Measurements from ENCODE around the gene RALGPS1.

Gene RALGPS1

DNA sequence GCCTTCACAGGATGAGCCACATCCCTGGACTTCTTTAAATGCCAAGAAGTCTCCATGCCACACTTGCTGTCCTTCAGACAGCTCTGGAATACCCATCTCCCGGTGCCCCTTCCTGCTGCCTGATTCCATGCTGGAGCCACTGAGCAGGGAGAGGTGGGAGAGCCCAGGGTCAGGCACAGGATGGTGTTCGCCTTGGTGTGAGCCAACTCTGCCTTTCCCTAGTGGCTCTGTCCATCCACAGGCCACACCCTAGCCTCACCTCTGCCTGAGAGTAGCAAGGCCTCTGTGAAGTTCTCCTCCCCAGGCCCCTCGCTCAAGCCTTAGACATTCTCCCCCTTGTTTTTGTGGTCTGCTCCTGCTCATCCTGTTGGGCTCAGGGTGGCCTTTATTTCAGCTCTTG, 262.0 kb downstream of the RALGPS1 start:
- no peak for DNase-seq (ENCODE audit: low spot score)

DNA sequence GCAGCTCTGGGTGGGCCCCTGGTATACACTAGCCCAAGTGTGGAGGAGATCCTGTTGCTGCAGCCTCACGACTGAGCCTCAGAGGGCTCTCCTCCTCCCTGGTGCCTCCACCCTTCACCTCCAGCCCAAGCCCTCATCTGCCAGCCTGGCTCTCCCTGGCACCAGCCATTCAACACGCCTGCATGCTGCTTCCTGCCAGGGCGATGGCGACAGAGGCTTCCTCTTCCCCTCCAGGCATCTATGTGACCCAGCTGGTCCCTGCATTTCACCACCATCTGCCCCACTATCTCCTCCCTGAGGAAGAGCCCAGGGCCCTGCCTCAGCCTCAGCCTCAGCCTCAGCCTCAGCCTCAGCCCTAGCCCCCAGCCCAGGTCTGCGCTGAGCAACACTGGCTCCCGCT, 262.6 kb downstream of the RALGPS1 start:
- no peak for DNase-seq (ENCODE audit: low spot score)

DNA sequence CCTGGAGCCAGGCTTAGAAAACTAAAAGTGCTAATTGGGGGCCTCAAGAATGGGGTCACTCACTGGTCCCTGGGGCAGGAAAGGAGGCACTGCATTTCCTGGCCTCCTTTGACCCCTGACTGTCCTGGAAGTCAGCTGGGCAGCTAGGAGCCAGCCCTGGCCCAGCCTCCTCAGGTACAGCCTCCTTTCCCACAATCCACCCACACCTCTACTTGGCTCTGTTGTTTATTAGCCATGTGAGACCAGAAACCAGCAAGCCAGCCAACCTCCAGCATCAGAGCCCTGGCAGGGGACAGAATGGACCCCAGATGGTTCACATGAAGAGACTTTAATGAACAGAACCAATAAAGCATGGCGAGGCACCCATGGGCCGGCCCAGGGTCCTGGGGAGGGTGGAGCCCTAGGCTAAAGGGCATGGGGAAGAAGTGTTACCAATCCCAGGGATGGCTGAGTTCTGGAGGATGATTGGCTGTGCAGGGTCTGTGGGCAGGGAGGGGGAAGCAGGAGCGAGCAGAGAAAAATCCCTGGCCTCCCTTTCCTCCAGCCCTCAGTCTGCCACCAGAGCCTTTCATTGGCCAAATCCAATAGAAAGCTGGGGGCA, 263.2 kb downstream of the RALGPS1 start:
- no peak for DNase-seq (ENCODE audit: low spot score)

DNA sequence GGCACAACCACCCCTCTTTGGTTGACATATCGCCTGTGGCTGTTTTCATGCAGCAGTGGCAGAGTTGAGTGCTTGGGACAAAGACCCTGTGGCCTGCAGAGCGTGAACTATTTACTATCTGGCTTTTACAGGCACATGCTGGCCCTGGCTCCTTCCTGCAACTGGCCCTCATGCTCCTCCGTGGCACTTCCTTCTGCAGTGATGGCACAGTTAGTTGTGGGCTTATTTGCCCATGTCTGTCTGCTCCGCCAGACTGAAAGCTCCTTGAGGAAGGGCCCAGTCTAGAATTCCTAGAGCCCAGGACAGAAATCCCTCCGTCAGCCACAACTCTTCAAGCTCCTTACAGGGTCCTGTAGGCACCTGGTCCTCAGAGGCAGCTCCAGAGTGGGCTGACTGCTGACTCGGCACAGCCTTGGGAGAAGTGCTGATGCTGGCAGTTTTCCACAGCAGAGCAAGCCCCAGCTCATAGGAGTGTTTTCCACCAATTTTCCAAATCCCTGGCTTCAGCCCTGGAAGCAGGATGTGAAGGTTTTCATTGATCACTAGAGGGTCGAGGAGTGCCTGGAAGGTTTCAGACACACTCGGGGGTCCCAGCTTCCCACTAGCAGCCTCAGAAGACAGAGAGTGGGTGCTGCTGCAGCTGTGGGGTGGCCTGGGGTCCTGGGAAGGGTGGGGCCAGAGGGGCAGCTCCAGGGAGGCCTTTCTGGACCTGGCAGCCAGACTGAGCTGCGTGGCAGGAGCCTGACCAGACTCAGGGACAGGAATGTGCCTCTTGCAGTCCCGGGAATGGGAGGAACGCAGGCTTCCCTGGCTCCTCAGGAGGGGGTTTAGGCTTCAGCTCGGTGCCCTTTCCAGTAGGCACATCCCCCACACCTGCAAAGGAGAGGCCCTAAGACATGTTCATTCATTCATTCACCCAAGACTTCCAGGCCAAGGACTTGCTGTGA, 264.4 kb downstream of the RALGPS1 start:
- DNase-seq (ENCODE audit: low spot score): no peak

DNA sequence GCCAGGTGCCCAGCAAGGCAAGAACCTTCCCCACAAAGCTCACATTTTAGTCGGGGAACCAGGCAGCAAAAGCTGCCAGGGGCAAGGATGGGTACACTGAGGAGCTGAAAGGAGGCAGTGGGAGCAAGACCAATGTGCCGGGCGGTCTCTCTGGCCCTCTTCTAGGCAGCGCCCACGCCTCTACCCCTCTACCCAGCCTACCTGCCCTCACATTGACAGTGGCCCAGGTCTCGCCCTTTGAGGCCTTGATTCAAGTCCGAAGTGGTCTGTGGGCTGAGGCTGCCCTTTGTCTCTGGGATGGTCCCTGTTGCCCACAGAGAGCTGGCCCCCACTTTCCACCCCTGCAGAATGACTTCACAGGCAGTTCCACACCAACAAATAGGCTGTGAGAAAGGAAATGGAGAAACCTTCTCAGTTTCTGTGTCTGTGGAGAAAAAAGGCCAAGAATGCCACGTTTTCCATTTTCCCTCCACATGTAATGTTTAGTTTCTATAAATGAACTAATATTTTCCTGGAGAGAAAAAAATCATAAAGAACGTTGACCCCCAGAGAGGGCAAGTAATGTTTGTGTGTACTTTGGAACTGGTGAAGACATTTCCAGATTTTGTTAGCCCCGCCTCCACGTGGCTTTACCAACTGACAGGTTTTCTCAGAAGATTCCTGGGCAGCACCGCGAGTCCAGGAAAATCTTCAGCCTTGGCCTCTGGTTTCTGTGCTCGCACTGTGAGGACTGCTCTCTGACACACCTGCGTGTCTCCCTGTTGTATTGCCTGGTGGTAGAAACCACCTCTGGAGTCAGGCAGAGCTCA, 265.3 kb downstream of the RALGPS1 start:
- no peak for DNase-seq (ENCODE audit: low spot score)

DNA sequence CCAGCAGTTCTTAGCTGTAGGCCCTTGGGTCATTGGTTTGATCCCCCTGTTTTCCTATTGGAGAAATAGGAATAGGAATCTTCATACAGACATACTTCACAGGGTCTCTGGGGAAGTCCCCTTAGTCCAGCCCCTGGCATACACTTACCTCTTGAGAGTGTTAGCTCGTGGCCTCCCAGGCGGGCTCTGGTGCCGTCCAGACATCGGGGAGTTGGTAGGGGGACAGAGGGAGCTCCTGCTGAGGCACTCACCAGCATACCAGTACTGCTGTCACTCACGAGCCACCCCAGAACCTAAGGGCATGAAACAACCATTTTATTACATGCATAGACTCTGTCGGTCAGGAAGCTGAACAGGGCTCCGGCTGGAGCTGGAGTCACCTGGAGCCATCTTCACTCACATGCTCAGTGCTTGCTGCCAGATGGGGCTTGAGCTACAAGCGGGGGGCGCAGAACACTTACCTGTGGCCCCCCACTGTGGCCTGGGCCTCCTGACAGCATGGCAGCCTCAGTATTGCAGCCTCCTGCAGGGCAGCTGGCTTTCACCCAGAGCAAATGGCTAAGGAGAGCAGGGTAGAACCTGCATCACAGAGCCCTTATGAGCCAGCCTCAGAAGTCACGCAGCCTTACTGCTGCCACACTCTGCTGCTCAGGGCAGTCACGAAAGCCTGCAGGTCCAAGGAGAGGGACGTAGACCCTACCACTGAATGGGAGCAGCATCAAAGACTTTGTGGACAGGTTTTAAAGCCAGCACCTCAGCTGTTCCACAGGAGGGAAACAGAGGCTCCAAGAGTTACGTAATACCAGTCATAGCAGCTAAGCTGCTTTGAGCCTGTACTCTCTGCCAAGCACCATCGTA, 266.1 kb downstream of the RALGPS1 start:
- DNase-seq (ENCODE audit: low spot score): no peak

DNA sequence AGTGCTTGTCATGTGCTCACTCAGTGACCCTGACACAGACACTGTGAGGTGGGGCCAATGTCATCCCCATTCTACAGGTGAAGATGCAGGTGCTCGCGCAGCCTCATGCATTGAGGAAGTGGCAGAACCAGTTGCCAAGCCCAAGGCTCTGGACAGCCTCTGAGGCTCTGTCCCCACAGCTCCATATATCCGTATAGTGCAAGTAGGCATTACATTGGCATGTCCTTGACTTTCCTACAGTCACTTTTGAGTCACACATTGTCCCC, 266.7 kb downstream of the RALGPS1 start:
- no peak for DNase-seq (ENCODE audit: low spot score)

DNA sequence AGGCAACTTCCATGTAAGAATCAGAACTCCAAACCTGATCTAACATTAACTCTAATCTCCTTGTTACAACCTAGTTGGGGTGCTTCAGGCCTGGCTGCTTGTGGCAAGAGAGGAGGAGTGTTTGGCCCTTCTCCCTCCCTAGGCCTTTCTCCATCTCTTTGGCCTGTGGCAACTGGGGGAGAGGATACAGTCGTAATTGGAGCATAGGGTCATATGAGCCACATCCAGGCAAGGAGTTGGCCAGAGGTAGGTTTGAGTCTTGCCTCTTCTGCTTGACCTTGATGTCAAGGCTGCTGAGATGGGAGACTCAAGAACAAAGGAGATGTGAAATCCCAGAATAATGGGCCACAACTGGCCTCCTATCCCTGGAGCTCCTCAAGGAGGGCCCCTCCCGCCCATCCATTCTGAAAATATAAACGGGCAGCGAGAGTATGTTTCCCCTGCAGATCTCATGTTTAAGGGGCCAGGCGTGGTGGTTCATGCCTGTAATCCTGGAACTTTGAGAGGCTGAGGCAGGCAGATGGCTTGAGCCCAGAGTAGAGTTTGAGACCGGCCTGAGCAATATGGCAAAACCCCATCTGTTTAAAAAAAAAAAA, 267.1 kb downstream of the RALGPS1 start:
- DNase-seq (ENCODE audit: low spot score): no peak

DNA sequence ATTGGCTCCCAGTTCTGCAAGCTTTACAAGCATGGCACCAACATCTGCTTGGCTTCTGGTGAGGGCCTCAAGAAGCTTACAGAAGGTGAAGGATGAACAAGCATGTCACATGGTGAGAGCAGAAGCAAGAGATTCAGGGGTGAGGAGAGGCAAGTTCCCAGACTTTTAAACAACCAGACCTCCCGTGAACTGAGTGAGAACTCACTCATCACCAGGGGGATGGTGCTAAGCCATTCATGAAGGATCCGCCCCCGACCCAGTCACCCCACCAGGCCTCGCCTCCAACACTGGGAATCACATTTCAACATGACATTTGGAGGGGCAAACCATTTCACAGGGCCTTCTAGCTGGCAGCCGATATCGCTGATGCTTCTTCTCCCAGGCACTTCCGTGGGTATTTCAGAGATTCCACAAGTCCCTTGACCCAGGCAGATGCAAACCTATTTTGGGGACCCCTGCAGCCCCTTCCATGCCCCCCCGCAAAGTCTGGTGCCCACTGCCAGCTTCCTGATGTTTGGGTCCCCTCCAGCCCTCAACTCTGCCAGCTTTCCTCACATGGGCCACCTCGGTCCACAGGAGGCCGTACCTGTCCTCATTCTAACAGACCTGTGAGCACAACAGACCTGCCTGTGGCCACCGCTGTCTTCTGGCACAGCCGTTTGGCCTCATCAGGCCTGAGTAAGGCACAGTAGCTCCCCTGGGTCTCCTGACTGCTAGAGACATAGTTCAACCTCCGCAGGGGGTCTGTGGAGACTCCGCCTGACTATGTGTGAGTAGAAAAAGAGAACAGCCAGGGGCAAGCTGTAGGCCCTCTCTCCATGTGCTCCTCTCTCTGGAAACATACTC, 268.5 kb downstream of the RALGPS1 start:
- no peak for DNase-seq (ENCODE audit: low spot score)

DNA sequence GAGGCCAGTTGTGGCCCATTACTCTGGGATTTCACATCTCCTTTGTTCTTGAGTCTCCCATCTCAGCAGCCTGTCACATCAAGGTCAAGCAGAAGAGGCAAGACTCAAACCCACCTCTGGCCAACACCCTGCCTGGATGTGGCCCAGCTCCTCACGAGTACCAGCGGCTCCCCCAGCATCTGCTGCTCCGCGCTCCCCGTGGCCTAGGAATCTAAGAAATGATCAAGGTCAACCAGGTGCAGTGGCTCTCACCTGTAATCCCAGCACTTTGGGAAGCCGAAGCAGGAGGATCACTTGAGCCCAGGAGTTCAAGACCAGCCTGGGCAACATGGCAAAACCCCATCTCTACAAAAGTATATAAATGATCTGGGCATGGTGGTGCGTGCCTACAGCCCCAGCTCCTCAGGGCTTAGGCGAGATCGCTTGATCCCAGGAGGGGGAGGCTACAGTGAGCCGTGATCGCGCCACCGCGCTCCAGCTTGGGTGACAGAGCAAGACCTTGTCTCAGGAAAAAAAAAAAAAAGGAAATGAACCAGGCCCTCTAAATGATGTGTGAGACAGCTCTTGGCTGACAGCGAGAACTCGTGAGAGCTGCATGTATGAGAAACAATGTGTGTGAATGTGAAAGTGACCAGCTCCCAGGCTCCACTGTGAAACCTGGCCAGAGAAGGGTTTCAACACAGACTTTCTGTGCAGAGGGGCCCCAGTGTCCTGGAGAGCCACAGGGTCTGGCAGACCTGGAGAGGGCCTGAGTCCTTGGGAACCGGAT, 269.4 kb downstream of the RALGPS1 start:
- no peak for DNase-seq (ENCODE audit: low spot score)

DNA sequence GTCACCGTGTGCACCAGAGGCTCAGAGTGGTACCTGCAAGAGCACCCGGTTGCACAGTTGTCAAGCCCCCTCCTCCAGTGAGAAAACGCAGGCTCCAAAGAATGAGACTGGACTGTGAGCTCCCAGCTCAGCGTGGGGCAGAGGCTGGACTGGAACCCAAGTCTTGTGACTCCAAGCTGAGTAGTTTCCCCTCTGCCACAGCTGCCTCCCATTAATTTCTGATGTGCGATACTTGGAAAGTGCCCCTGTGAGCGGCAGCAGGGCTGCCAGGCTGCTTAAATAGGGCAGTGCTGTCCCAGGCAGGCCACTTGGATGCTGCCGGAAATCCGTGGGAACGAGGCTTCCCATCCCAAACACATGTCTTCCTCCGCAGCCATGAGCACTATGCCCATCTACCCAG, 270.1 kb downstream of the RALGPS1 start:
- no peak for DNase-seq (ENCODE audit: low spot score)

DNA sequence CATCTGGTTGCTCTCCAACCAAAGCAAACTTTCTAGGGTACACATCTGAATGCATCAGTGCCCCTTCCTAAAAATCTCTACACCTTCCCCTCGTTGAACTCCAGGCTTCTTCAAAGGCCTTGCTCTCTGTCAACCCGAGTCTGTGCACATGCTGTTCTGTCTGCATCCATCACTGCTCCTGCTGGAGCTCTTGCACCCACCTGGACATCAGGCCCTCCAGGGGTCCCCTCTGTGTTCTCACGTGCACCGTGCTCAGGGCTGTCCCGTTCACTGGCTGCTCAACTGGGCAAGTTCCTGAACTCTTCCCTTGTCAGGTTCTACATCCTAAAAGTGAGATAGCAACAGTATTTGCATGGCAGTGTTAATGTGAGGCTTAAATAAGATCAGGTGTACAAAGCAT, 270.6 kb downstream of the RALGPS1 start:
- no peak for DNase-seq (ENCODE audit: low spot score)

DNA sequence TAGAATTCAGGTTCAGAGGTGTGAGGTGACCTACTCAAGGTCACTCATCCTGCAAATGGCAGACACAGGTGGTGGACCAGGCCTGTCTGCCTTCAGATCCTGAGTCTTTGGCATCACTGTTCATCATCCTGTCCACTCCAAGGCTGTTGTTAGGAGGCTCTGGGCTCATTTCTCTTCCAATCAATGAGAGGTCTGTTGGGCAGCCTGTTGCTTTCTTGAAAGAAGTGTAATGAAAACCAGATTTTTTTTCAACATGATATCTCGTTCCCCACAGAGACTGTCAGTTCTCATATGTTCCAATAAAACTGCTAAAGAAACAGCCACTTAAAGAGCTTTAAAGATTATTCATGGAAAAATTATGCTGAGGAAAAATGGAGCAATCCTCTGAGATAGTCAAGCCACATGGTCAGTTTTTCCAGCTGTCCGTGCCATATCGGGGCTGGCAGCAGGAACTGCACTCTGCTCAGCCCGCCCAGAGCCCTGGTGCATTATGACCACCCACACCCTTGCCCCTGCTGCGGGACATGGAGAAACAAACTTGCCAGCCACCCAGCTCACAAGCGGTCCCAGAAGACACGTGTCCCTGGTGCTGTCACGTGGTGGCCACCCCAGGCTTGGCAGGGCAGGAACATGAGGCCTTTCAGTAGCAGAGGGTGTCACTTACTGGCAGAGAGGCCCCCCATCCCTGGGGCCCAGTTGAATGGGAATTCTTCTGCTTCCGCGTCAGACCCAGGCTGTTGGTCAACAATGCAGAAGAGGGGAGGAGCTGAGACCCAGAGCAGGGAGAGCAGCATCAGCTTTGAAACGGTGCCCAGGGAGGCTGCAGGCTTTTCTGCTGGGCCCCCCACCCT, 271.6 kb downstream of the RALGPS1 start:
- DNase-seq (ENCODE audit: low spot score): no peak

DNA sequence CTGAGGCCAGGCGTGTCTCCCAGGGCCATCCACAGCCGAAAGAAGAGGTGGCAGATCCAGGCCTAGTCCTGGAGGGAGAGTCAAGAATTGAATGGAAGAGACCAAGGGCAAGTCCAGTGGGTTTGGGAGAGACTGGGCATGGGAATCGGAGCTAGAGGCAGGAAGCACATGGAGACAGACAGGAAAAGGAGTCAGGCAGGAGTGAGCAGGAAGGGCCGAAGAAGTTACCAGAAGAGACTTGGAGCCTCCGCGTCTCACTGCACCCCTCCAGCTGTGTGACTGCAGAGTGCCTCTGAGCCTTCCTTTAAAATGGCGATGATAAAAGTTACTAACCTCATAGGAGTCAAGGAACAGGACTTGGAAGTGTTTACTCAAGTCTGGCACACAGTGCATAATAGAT, 272.2 kb downstream of the RALGPS1 start:
- DNase-seq (ENCODE audit: low spot score): no peak

DNA sequence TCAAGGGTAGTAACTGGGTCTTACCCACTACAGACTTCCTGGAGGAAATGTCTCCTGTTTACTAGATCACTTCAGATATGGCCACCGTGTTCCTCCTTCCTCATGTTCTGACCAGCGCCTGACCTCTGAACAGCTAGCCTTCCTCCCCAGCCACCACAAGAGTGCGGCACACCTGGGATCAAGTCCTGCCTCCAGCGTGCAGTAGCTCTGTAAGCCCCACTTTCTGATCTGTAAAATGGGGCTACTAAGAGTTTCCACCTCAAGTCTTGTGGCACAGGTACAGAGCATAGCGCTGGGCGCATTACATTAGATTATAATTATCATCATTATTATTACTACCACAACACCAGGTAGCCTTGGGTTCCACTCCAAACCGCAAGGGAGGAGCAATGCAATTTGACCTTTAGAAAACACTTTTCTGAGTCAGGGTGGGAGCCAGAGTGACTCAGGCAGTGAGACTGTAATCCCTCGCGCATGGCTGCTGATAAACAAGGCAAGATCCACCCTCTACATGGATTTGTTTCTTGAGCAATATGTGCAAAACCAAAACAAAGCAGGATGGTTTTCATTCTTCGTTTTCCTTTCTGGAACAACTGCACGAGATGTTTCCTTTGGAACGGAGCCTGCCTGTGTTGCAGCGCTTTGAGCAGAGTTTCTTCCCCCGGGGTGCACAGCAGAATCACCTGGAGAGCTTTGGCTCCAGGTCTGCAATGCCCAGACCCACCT, 272.8 kb downstream of the RALGPS1 start:
- no peak for DNase-seq (ENCODE audit: low spot score)

DNA sequence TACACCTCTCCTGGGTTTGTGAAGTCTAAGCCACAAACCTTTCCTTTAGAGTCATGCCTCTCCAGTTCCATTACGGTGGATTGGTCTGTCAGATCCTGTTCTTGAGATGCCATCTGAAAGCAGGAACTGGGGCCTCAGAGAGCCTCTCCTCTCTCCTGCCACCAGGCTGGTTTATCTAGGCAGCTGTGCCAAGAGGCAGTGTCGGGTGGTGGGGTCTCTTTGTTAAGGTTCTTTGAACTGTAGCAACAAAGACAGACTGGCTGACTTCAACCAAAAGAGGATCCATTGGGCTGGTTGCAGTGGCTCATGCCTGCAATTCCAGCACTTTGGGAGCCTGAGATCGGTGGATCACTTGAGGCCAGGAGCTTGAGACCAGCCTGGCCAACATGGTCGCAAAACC, 273.8 kb downstream of the RALGPS1 start:
- no peak for DNase-seq (ENCODE audit: low spot score)

DNA sequence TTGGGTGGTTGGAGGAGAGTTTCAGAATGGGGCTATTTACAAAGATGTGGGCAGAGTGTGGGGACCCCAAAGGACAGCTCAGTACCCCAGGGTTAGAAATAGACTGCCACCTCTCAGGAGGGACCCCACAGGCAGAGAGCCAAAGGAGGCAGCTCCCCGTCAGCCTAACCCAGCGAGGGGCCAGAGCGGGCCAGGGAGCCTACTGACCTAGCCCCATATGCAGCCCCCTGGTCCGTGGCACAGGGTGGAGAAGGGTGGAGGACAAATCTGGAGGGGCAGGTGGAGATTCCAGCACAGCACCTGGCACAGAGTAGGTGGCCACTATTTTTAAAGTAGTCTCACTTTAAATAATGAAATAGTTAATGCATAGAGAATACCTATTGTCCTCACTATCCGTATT, 275.0 kb downstream of the RALGPS1 start:
- DNase-seq (ENCODE audit: low spot score): no peak

DNA sequence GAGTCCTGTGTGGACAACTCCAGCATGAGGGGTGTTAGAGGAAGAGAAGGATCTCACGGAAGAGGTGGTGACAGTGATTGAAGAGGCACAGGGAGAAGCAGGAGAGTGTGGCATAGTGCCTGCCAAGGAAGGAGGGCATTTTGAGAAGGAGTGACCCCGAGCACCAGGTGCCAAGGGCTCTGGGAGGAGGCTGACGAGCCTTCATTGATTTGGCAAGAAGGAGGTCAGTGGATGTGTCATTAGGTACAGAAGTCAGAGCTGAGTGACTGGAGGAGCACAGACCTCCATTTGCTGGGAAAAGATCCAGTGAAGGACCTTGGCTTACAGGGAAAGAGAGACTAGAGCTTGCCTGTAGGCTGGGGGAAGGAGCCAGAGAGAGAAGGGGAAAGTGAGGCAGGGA, 278.2 kb downstream of the RALGPS1 start:
- DNase-seq (ENCODE audit: low spot score): no peak
